NCI-H1105 (cell line): ENCODE data around the gene CPNE7.
A peak's percentile ranks its signal among the peaks of the same experiment; 100 is the strongest.

ENCODE experiments used
- DNase-seq: peaks from one replicate; lab custom pipeline; 2025; lab: John Stamatoyannopoulos, UW

The CPNE7 gene

DNA sequence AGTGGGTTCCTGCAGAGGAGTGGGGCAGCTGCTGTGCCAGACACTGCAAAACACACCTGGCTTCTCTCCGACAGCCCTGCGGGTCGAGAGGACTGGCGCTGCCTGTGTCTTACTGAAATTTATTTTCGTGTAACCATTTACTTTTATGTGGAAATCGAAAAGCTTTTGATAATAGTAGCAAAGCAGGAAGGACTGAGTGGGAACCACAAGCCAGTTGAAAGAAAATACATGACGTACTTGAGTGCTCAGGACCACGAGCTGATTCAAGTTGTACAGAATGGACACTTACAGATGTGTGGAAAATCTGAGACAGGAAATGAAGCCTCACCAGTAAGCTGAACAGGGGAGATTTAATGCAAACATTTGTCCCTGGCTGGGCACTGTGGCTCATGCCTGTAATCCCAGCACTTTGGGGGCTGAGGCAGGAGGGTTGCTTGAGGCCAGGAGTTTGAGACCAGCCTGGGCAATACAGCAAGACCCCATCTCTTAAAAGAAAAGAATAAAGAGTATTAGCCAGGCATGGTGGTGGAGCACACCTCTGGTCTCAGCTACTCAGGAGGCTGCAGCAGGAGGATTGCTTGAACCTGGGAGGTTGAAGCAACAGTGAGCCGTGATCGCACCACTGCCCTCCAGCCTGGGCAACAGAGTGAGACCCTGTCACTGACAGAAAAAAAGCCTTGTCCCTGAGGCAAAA, 26.4 kb upstream of the CPNE7 start:
- DNase-seq = no peak

- DNase-seq = no peak
Measured at GRCh38 chr16:89550421-89551007, 25.0 kb upstream of the CPNE7 start.

DNA sequence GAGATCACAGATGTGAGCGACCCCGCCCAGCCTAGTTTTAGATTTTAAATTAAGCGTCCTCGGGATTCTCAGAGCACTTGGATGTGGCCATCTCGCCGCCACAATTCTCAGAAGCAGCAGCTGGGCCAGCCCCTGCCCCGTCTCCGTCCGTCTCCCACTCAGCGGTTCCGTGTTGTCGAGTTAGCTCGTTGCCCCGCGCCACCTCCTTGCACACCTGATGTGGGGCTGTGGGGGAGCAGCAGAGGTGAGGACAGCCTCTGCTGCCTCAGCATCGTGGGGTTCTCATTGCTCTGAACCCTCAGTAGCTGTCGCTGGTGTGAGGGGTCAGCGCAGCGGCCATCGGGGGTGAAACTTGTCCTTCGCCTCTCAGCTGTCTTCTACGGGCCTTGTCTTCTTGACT, 23.2 kb upstream of the CPNE7 start:
- DNase-seq = no peak

DNA sequence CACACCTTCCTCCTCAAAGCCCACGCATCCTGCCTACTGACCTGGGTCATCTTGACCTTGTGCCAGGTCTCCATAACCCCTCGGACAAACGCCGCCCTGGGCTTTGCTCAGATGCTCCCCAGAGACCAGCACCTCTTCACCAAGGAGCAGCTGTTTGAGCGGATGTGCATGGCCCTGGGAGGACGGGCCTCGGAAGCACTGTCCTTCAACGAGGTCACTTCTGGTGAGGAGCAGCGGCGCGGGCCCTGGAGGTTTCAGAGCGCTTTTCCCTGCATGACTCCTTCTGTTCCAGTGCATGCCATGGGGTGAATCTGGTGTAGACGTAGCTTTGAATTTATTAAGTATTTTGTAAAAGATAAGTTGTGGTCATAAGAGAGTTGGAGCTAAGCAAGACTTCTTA, 22.6 kb upstream of the CPNE7 start:
- no peak for DNase-seq

DNA sequence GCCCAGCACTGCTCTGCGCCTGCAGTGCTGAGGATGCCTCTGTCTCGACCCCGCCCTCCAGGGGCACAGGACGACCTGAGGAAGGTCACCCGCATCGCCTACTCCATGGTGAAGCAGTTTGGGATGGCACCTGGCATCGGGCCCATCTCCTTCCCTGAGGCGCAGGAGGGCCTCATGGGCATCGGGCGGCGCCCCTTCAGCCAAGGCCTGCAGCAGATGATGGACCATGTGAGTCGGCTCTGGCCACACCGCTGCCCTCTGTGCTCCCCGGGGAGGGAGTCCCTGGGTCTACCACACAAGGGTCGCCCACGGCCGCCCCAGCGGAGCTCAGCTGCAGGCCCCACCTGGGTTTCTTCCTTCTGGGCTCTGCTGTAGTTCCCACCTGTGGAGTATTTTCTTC, 21.8 kb upstream of the CPNE7 start:
- no peak for DNase-seq

DNA sequence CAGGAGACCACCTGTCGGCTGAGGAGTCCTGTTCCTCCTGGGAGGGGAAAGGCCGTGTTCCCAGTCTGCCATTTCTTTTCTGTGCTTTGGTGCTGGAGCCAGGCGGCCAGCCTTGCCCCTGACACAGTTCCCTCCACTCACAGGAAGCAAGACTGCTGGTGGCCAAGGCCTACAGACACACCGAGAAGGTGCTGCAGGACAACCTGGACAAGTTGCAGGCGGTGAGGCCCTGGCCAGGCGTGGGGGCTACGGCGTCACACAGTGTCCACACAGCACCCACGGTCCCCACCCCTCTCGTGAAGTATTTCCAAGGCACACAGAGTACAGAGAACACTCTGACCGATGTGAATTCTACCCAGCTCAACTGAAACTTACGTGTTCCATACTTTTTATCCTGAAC, 21.2 kb upstream of the CPNE7 start:
- DNase-seq = no peak

DNA sequence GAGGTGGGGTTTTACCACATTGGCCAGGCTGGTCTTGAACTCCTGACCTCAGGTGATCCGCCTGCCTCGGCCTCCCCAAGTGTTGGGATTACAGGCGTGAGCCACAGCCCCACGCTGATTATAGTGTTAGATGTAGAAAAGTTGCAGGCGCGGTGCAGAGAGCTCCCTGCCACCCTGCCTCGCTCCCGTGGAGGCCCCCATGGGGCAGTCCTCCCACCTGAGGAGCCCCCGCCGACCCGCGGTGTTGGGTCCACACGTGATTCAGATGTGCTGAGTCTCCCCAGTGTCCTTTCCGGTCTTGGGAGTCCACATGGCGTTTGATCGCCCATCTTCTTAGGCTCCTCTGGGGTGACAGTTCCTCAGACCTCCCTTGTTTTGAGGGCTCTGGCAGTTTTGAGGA, 20.3 kb upstream of the CPNE7 start:
- DNase-seq = no peak

DNA sequence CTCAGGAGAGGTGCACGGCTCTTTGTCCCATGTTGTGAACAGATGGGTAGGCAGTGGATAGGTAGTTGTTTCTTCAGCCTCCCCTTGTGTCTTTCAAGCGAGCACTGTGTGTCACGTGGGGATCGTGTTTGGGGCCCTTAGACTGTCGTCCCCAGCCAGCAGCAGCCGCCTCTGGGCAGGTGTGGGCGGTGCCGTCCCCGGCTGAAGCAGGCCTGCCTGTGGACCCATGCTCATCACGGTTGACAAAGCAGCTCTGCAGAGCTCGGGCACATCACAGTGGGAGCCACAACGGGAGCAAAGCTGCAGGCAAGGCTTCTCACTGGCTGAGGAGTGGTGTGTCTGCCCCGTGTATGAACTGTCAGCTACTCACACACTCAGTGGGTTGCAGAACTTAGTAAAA, 19.8 kb upstream of the CPNE7 start:
- no peak for DNase-seq

DNA sequence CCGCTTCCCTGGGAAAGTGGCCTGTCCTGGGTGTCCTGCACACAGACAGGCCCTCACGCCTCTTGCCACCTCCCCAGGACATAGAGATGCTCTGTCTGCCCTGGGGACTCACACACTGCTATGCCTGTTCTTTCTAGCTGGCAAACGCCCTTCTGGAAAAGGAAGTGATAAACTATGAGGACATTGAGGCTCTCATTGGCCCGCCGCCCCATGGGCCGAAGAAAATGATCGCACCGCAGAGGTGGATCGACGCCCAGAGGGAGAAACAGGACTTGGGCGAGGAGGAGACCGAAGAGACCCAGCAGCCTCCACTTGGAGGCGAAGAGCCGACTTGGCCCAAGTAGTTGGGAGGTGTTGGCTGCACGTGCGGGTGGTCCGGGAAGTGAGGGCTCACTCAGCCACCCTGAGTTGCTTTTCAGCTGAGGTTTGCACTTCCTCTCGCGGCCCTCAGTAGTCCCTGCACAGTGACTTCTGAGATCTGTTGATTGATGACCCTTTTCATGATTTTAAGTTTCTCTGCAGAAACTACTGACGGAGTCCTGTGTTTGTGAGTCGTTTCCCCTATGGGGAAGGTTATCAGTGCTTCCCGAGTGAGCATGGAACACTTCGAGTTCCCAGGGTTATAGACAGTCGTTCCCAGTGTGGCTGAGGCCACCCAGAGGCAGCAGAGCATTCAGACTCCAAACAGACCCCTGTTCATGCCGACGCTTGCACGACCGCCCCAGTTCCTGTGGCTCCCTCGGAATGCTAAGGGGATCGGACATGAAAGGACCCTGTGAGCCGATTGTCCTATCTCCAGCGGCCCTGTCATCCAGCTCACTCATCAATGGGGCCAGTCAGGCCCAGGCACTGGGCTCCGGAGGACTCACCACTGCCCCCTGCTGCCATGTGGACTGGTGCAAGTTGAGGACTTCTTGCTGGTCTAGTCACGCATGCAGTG, 18.5 kb upstream of the CPNE7 start:
- no peak for DNase-seq

DNA sequence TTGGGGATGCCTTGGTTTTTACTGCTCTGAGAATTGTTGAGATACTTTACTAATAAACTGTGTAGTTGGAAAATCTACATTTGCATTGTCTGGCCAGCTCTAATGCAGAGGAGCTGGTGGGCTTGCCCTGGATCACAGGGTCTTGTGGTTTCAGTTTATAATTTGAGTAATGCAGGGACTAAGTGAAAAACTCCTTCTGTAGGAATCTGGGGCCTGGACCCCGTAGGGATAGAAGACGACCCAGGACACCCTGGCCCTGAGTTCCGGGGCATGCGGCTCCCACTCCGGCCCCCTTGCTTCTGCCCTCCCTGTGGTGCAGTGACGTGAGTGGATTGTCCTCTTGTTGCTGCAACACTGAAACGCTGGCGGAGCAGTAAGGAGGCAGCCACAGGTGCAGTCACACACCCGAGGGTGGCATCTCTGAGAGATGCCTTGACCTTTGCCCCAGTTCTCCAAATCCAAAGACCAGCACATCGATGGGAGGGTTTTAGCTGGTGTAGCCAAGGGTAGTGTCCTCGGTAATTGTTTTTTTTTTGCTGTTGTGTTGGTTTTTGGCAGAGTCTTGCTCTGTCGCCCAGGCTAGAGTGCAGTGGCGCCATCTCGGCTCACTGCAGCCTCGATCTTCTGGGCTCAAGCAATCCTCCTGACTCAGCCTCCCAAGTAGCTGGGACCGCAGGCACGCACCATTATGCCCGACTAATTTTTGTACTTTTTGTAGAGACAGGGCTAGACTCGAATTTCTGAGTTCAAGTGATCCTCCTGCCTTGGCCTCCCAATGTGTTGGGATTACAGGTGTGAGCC, 17.7 kb upstream of the CPNE7 start:
- no peak for DNase-seq

- peak; percentile 84 for DNase-seq
Measured at GRCh38 chr16:89560378-89561141, 15.0 kb upstream of the CPNE7 start, which contains the start of gene RPL13. Gene RPL13, plus strand, starts transcription at chr16:89560682. Its CDS starts 278 bp downstream, at chr16:89560960.

GRCh38 chr16:89561142-89561883, 14.2 kb upstream of the CPNE7 start:
- no peak for DNase-seq

DNA sequence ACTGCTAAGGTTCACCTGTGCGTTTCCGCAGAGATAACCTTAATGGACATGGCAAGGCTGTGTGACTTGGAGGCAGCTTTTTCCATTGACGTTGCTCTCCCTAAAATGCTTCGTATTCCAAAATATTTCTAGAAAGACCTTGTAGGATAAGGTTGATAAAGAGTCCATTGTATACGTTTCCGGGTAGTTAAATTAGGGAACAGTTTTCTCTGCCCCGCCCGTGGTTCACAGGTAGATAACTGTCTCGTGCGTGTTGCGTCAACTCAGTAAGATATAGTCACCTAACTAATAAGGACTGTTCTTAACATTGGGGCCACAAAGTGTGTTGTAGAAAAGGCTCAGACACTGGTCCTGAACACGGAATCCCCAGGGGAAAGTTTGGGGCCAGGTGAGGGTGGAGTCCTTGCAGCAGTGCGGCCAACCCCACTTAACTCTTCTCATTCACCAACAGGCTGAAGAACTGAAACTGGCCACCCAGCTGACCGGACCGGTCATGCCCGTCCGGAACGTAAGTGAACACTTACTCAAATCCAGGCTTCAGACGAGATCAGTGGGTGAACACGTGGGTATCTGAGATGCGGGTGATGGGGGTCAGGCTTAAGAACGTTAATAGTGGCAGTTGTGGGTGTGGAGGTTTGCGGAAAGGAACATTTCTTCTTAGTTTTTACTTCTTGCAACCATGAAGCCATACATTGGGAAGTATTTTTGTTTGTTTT, 13.5 kb upstream of the CPNE7 start:
- DNase-seq = no peak

- DNase-seq = no peak
Measured at GRCh38 chr16:89562939-89563338, 12.6 kb upstream of the CPNE7 start.

GRCh38 chr16:89563639-89564392, 11.7 kb upstream of the CPNE7 start:
- no peak for DNase-seq

DNA sequence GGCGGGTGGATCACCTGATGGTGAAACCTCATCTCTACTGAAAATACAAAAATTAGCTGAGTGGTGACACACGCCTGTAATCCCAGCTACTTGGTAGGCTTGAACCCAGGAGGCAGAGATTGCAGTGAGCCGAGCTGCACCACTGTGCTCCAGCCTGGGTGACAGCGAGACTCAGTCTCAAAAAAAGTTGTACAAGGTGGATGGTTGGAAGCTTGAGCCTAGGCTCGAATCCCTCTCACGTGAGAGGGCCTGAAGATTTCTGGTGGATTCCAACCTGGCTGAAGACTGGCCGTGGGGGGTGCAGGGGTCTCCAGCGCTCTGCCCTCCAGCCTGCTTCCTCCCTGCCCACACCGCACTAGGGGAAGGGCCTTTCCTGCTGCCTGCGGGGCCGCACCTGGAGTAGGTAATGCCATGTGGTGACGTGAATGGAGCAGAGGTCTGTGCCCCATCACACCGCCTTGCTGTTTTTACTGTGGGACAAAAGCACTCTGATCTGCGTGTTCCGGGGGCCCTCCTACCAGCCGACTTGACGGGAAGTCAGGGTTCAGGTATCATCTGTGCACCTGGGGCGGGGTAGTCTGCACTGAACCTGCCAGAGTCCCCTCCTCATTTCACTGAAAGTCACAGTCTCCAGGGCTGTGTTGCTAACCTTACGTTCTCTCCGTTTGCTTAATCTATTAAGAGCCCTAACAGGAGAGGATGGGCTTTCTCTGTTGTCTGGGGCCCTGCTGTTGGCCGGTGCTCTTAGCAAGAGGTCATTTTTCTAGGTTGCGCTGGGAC, 10.9 kb upstream of the CPNE7 start:
- DNase-seq = no peak

DNA sequence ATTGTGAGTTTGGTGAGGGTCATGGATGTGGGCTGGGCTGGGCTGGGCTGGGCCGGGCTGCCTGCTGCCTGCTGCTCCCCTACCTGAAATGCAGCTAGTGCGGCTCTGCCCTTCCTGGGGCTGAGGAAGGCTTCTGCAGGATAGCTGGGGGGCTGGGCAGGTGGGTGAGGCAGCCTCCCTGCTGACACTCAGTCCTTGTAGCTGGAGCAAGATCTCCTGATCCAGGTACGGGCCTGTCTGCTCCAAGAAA, 10.4 kb upstream of the CPNE7 start:
- no peak for DNase-seq

DNA sequence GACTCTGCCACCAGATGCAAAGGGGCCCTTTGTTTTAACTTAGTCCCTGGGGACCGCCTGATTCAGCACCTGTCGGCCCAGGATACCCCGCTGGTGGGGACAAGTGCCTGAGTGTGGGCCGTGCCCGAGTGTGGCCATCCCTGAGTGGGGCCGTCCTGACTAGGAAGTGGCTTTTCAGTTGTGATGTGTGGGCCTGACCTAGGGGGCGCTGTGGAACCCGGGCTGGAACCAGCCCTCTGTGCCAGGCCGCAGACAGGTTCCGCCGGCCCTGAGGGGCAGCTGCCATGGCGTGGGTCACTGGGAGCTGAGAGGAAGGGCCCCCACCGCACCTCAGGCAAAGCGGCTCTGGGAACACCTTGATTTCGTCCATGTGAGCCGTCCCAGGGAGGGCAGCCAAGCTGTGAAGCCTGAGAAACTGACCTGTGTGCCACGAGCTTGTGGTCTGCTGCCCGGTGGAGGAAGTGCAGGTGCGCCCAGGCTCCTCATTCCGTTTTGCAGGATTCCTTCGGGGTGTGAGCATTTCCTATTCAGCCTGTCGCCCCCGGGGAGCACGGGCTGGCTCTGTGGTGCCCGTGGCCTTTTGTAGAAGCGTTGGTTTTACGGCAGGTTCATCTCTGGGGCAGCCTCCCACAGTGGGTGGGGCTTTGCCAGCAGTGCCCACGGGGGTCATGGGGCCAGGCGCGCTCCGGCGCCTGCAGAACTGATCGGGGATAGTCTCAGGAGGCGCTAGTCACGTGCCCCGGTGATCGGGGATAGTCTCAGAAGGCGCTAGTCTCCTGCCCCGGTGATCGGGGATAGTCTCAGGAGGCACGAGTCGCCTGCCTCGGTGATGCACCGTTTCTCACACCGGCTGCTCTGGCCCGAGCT, 9.8 kb upstream of the CPNE7 start:
- DNase-seq = no peak
